Activated naive CD4-positive, alpha-beta T cell treated with anti-CD3 and anti-CD28 coated beads for 36 hours (primary cell): ENCODE data around the gene ACAD10. TPM values are rescaled to one million over a fixed set of nuclear protein-coding genes. Genes with fewer than 3 reads are reported as not detected.
"Not testable (repeated sequence)": the region's sequence is repeated elsewhere in the genome, so short reads cannot be mapped to it uniquely, and the experiment has no call there.

ENCODE experiments used
- CTCF ChIA-PET: fragments of 350-600 bp; sonication (Branson Sonifier 250); formaldehyde crosslinking; loops from one replicate; lab custom pipeline; 2021; ENCODE audit warnings: antibody characterized with exemption; lab: Charles Lee
- DNase-seq: peaks from one replicate; pipeline ENCODE4 v3.0.0-alpha.2; 2020
- H3K27ac Mint-ChIP-seq: one replicate; pipeline ENCODE4 v1.8.0; 2021; ENCODE audit warnings: mild to moderate bottlenecking, mixed read lengths
- H3K27me3 Mint-ChIP-seq: one replicate; pipeline ENCODE4 v1.8.0; 2021; ENCODE audit warnings: low read depth, mixed read lengths
- H3K36me3 Mint-ChIP-seq: one replicate; pipeline ENCODE4 v1.8.0; 2021; ENCODE audit warnings: low read depth, mixed read lengths
- H3K4me1 Mint-ChIP-seq: one replicate; pipeline ENCODE4 v1.8.0; 2021; ENCODE audit warnings: low read depth, mixed read lengths
- H3K4me3 Mint-ChIP-seq: one replicate; pipeline ENCODE4 v1.8.0; 2021; ENCODE audit warnings: mild to moderate bottlenecking, moderate library complexity, mixed read lengths
- H3K9me3 Mint-ChIP-seq: one replicate; pipeline ENCODE4 v1.8.0; 2021; ENCODE audit warnings: mixed read lengths
- intact Hi-C: fragments of 100-400 bp; cut with micrococcal nuclease; formaldehyde crosslinking; loops from one replicate; pipeline ENCODE4 v1.15.1; 2023
- total RNA-seq, 2 experiments: library from RNA; stranded (reverse); gene quantifications; one replicate each; pipeline ENCODE4 v1.2.3, GENCODE V29; 2021

The ACAD10 gene
- total RNA-seq, 2 experiments from 2014 or later, result 19.0 to 21.7 TPM

GRCh38 chr12:111758120-111758561 lies 72.3 kb downstream of the ACAD10 start:
- H3K9me3 Mint-ChIP-seq, result no peaks in the 10 kb centered on the region
- no peak overlapping the region for H3K27ac Mint-ChIP-seq
- peaks cover 5% of the 10 kb centered on the region for H3K36me3 Mint-ChIP-seq
- DNase-seq, result no peak
- peaks cover 9% of the 10 kb centered on the region for H3K27me3 Mint-ChIP-seq
- intact Hi-C loops, result no loop called here
- CTCF ChIA-PET, result no interaction called here
- no peak overlapping the region for H3K4me3 Mint-ChIP-seq
- no peaks in the 10 kb centered on the region for H3K4me1 Mint-ChIP-seq

GRCh38 chr12:111759271-111759670 lies 73.4 kb downstream of the ACAD10 start:
- Mint-ChIP-seq H3K36me3 (peaks cover 2% of the 10 kb centered on the region), H3K4me1 (peaks cover 1% of the 10 kb centered on the region), H3K9me3 (no peaks in the 10 kb centered on the region), H3K27me3 (peaks cover 17% of the 10 kb centered on the region), H3K27ac (no peak overlapping the region), H3K4me3 (no peak overlapping the region)
- intact Hi-C loops, result no loop called here
- CTCF ChIA-PET, result no interaction called here
- DNase-seq, result no peak

GRCh38 chr12:111759991-111760390 lies 74.1 kb downstream of the ACAD10 start:
- intact Hi-C loops, result no loop called here
- CTCF ChIA-PET, result no interaction called here
- H3K4me1 Mint-ChIP-seq, result peaks cover 3% of the 10 kb centered on the region

GRCh38 chr12:111761099-111761498 lies 75.2 kb downstream of the ACAD10 start:
- CTCF ChIA-PET, result interaction anchor here (1.7 kb wide), 1 partner anchor 52 kb away, joined by 5 read pairs; no protein-coding TSS in a partner anchor
- DNase-seq, result no peak
- no peaks in the 10 kb centered on the region for H3K36me3 Mint-ChIP-seq
- no peaks in the 10 kb centered on the region for H3K9me3 Mint-ChIP-seq
- no peak overlapping the region for H3K27ac Mint-ChIP-seq
- intact Hi-C loops, result no loop called here
- no peak overlapping the region for H3K4me3 Mint-ChIP-seq
- peaks cover 3% of the 10 kb centered on the region for H3K4me1 Mint-ChIP-seq
- peaks cover 29% of the 10 kb centered on the region for H3K27me3 Mint-ChIP-seq

More at GRCh38 chr12:111759991-111760390, 74.1 kb downstream of the ACAD10 start:
- peaks cover 22% of the 10 kb centered on the region for H3K27me3 Mint-ChIP-seq
- DNase-seq, result no peak
- H3K27ac Mint-ChIP-seq, result no peak overlapping the region
- H3K9me3 Mint-ChIP-seq, result no peaks in the 10 kb centered on the region
- peaks cover 2% of the 10 kb centered on the region for H3K36me3 Mint-ChIP-seq
- H3K4me3 Mint-ChIP-seq, result no peak overlapping the region

GRCh38 chr12:111761706-111762105 lies 75.9 kb downstream of the ACAD10 start:
- CTCF ChIA-PET, result interaction anchor here (0.5 to 1.7 kb wide), 2 partner anchors 51 to 1918 kb away, joined by 3 to 5 read pairs; no protein-coding TSS in a partner anchor
- intact Hi-C loops, result no loop called here
- Mint-ChIP-seq H3K4me1 (peaks cover 7% of the 10 kb centered on the region), H3K27ac (no peak overlapping the region), H3K9me3 (no peaks in the 10 kb centered on the region), H3K36me3 (no peaks in the 10 kb centered on the region), H3K4me3 (no peak overlapping the region), H3K27me3 (peaks cover 33% of the 10 kb centered on the region)
- no peak for DNase-seq

- H3K4me3 Mint-ChIP-seq, DNase-seq, H3K27ac Mint-ChIP-seq, H3K36me3 Mint-ChIP-seq, intact Hi-C loops, H3K9me3 Mint-ChIP-seq: not testable (repeated sequence)
- Mint-ChIP-seq H3K4me1 (peaks cover 16% of the 10 kb centered on the region), H3K27me3 (peaks cover 41% of the 10 kb centered on the region)
- CTCF ChIA-PET, result interaction anchor here (0.6 to 1.8 kb wide), 4 partner anchors 13 to 394 kb away, joined by 3 to 6 read pairs (median 4); partner anchors contain the start of gene PHETA1
Observed at GRCh38 chr12:111763552-111763951, 77.7 kb downstream of the ACAD10 start.

GRCh38 chr12:111764120-111764821 lies 78.4 kb downstream of the ACAD10 start:
- H3K9me3 Mint-ChIP-seq, result no peaks in the 10 kb centered on the region
- intact Hi-C loops, result no loop called here
- no peak overlapping the region for H3K27ac Mint-ChIP-seq
- peaks cover 41% of the 10 kb centered on the region for H3K27me3 Mint-ChIP-seq
- H3K4me1 Mint-ChIP-seq, result peaks cover 16% of the 10 kb centered on the region
- CTCF ChIA-PET, result interaction anchor here (1.1 to 1.8 kb wide), 3 partner anchors 48 to 395 kb away, joined by 4 to 6 read pairs (median 6); partner anchors contain the start of gene PHETA1
- no peak for DNase-seq
- no peaks in the 10 kb centered on the region for H3K36me3 Mint-ChIP-seq
- no peak overlapping the region for H3K4me3 Mint-ChIP-seq

- Mint-ChIP-seq H3K36me3 (no peaks in the 10 kb centered on the region), H3K4me3 (peak within 1 kb of the TSS; percentile 73), H3K9me3 (no peaks in the 10 kb centered on the region), H3K4me1 (peaks cover 16% of the 10 kb centered on the region), H3K27ac (no peak within 1 kb of the TSS), H3K27me3 (peaks cover 41% of the 10 kb centered on the region)
- DNase-seq, result peak; percentile 36
- intact Hi-C loops, result loop anchor here (1.0 kb wide), 1 partner anchor 47 kb away; no protein-coding TSS in a partner anchor
- CTCF ChIA-PET, result interaction anchor here (2.6 kb wide), 1 partner anchor 46 kb away, joined by 13 read pairs; no protein-coding TSS in a partner anchor
Observed at GRCh38 chr12:111766608-111767361, 80.9 kb downstream of the ACAD10 start, which contains the start of gene ALDH2. Gene ALDH2 (plus strand): TSS chr12:111766933. CDS start chr12:111766983, 50 bp downstream.

GRCh38 chr12:111767362-111768158 lies 81.7 kb downstream of the ACAD10 start:
- no peak overlapping the region for H3K27ac Mint-ChIP-seq

GRCh38 chr12:111768159-111768895 lies 82.5 kb downstream of the ACAD10 start:
- Mint-ChIP-seq H3K27ac (no peak overlapping the region), H3K4me1 (peaks cover 16% of the 10 kb centered on the region), H3K36me3 (no peaks in the 10 kb centered on the region), H3K27me3 (peaks cover 32% of the 10 kb centered on the region), H3K9me3 (no peaks in the 10 kb centered on the region), H3K4me3 (no peak overlapping the region)
- intact Hi-C loops, result no loop called here
- CTCF ChIA-PET, result interaction anchor here (0.5 to 2.6 kb wide), 4 partner anchors 8 to 440 kb away, joined by 3 to 13 read pairs (median 4); no protein-coding TSS in a partner anchor
- no peak for DNase-seq

More at GRCh38 chr12:111767362-111768158, 81.7 kb downstream of the ACAD10 start:
- no peak for DNase-seq
- peaks cover 16% of the 10 kb centered on the region for H3K4me1 Mint-ChIP-seq
- no peaks in the 10 kb centered on the region for H3K9me3 Mint-ChIP-seq
- peaks cover 37% of the 10 kb centered on the region for H3K27me3 Mint-ChIP-seq
- H3K4me3 Mint-ChIP-seq, result peak overlapping the region; percentile 71
- intact Hi-C loops, result no loop called here
- CTCF ChIA-PET, result interaction anchor here (1.1 to 2.6 kb wide), 2 partner anchors 33 to 45 kb away, joined by 3 to 13 read pairs; no protein-coding TSS in a partner anchor
- no peaks in the 10 kb centered on the region for H3K36me3 Mint-ChIP-seq

GRCh38 chr12:111769599-111769998 lies 83.7 kb downstream of the ACAD10 start:
- intact Hi-C loops, result no loop called here
- DNase-seq, result no peak
- CTCF ChIA-PET, result interaction anchor here (0.8 to 2.6 kb wide), 3 partner anchors 9 to 373 kb away, joined by 3 to 13 read pairs (median 3); no protein-coding TSS in a partner anchor
- Mint-ChIP-seq H3K4me3 (no peak overlapping the region), H3K27me3 (peaks cover 23% of the 10 kb centered on the region), H3K4me1 (peaks cover 12% of the 10 kb centered on the region), H3K36me3 (no peaks in the 10 kb centered on the region), H3K27ac (no peak overlapping the region), H3K9me3 (no peaks in the 10 kb centered on the region)
